ENCODE results near the gene FTCD. TPM values are rescaled to one million over a fixed set of nuclear protein-coding genes. Genes with fewer than 3 reads are reported as not detected.
A peak's percentile ranks its signal among the peaks of the same experiment; 100 is the strongest.

The FTCD gene
- total RNA-seq, 1 donor from 2014 or later = 0.69 TPM

- ATAC-seq (ENCODE audit: low read depth) = no peak
- DNase-seq = no peak
- CTCF ChIA-PET = no interaction called here
- Mint-ChIP-seq H3K27ac (no peak overlapping the region), H3K4me3 (no peak overlapping the region), H3K4me1 (no peaks in the 10 kb centered on the region), H3K9me3 (peaks cover 30% of the 10 kb centered on the region), H3K36me3 (ENCODE audit: low read depth) (no peaks in the 10 kb centered on the region), H3K27me3 (peaks cover 49% of the 10 kb centered on the region)
- intact Hi-C loops (cut with micrococcal nuclease) = no loop called here
- POLR2A ChIA-PET = no interaction called here
- TF ChIP-seq CTCF (IDR thresholded peaks at IDR 0.05) = no peak
Observed at GRCh38 chr21:46104104-46104503, 51.3 kb downstream of the FTCD start.

- peaks cover 59% of the 10 kb centered on the region for H3K27me3 Mint-ChIP-seq
- no peak for TF ChIP-seq CTCF (IDR thresholded peaks at IDR 0.05)
- H3K27ac Mint-ChIP-seq = no peak overlapping the region
- DNase-seq (no peak), ATAC-seq (ENCODE audit: low read depth) (no peak)
- no peaks in the 10 kb centered on the region for H3K36me3 Mint-ChIP-seq (ENCODE audit: low read depth)
- no peak overlapping the region for H3K4me3 Mint-ChIP-seq
- intact Hi-C loops (cut with micrococcal nuclease) = no loop called here
- no peaks in the 10 kb centered on the region for H3K4me1 Mint-ChIP-seq
- ChIA-PET CTCF (no interaction called here), POLR2A (no interaction called here)
- peaks cover 21% of the 10 kb centered on the region for H3K9me3 Mint-ChIP-seq
Observed at GRCh38 chr21:46100906-46101305, 54.5 kb downstream of the FTCD start.

GRCh38 chr21:46100426-46100825 is 55.0 kb downstream of the FTCD start:
- H3K27me3 Mint-ChIP-seq = peaks cover 57% of the 10 kb centered on the region
- no peak for TF ChIP-seq CTCF (IDR thresholded peaks at IDR 0.05)
- H3K36me3 Mint-ChIP-seq (ENCODE audit: low read depth) = no peaks in the 10 kb centered on the region
- intact Hi-C loops (cut with micrococcal nuclease) = no loop called here
- no peak overlapping the region for H3K4me3 Mint-ChIP-seq
- H3K27ac Mint-ChIP-seq = no peak overlapping the region
- DNase-seq = no peak
- H3K4me1 Mint-ChIP-seq = no peaks in the 10 kb centered on the region
- ATAC-seq (ENCODE audit: low read depth) = no peak
- peaks cover 17% of the 10 kb centered on the region for H3K9me3 Mint-ChIP-seq
- ChIA-PET CTCF (no interaction called here), POLR2A (no interaction called here)

- POLR2A ChIA-PET = no interaction called here
- Mint-ChIP-seq H3K4me3 (no peak overlapping the region), H3K27me3 (peaks cover 56% of the 10 kb centered on the region)
Observed at GRCh38 chr21:46100020-46100419, 55.4 kb downstream of the FTCD start.

GRCh38 chr21:46099476-46099875 is 55.9 kb downstream of the FTCD start:
- H3K4me3 Mint-ChIP-seq = no peak overlapping the region
- H3K9me3 Mint-ChIP-seq = peaks cover 15% of the 10 kb centered on the region
- DNase-seq (peak; percentile 13), ATAC-seq (ENCODE audit: low read depth) (no peak)
- intact Hi-C loops (cut with micrococcal nuclease) = no loop called here
- POLR2A ChIA-PET = interaction anchor here (0.6 kb wide), 1 partner anchor 11 kb away, joined by 3 read pairs; no protein-coding TSS in a partner anchor
- H3K36me3 Mint-ChIP-seq (ENCODE audit: low read depth) = no peaks in the 10 kb centered on the region
- TF ChIP-seq CTCF (IDR thresholded peaks at IDR 0.05) = no peak
- H3K27ac Mint-ChIP-seq = no peak overlapping the region
- CTCF ChIA-PET = no interaction called here
- peaks cover 51% of the 10 kb centered on the region for H3K27me3 Mint-ChIP-seq
- no peaks in the 10 kb centered on the region for H3K4me1 Mint-ChIP-seq

More at GRCh38 chr21:46100020-46100419, 55.4 kb downstream of the FTCD start:
- H3K9me3 Mint-ChIP-seq = peaks cover 15% of the 10 kb centered on the region
- no peak for ATAC-seq (ENCODE audit: low read depth)
- H3K36me3 Mint-ChIP-seq (ENCODE audit: low read depth) = no peaks in the 10 kb centered on the region
- intact Hi-C loops (cut with micrococcal nuclease) = no loop called here
- DNase-seq = no peak
- H3K27ac Mint-ChIP-seq = no peak overlapping the region
- CTCF ChIA-PET = no interaction called here
- no peak for TF ChIP-seq CTCF (IDR thresholded peaks at IDR 0.05)
- H3K4me1 Mint-ChIP-seq = no peaks in the 10 kb centered on the region

All from activated B cell treated with CpG ODN at 0.5 μM for 24 hours (primary cell).